PC-9 (cell line): ENCODE results near the gene GJD2. TPM values are rescaled to one million over a fixed set of nuclear protein-coding genes. Genes with fewer than 3 reads are reported as not detected.

Source experiments
- BruUV-seq: library from RNA; stranded (reverse); fragments of 400-500 nt; replicated peaks from 2 replicates; lab custom pipeline; 2021; lab: Mats Ljungman, UMichigan
- CTCF ChIA-PET: fragments of 300-600 bp; sonication (Branson Sonifier 250); formaldehyde crosslinking; loops from one replicate; lab custom pipeline; 2022; ENCODE audit warnings: antibody characterized with exemption; lab: Charles Lee
- POLR2A ChIA-PET: fragments of 300-600 bp; sonication (Branson Sonifier 250); formaldehyde crosslinking; loops from one replicate; lab custom pipeline; 2022; ENCODE audit warnings: antibody characterized with exemption; ENCODE audit not compliant: unreplicated experiment; lab: Charles Lee
- DNase-seq, 2 experiments: peaks; one replicate each; pipeline versions ENCODE4 v3.0.0 to v3.0.0-alpha.2; 2015 to 2022; ENCODE audit warnings: mixed read lengths in 1 of 2
- H2AFZ ChIP-seq: fragments of 200-600 bp; sonication (generic); 2 replicates; pipeline ENCODE4 v1.8.1; 2017; ENCODE audit warnings: antibody characterized with exemption
- H3F3A ChIP-seq: fragments of 200-600 bp; sonication (generic); 2 replicates; pipeline ENCODE4 v1.8.1; 2017; ENCODE audit warnings: antibody characterized with exemption, mild to moderate bottlenecking, low read depth; ENCODE audit not compliant: insufficient read depth
- H3K27ac ChIP-seq: fragments of 200-600 bp; sonication (generic); 2 replicates; pipeline ENCODE4 v1.6.1; 2016; ENCODE audit warnings: mixed run types
- H3K27me3 ChIP-seq: fragments of 200-600 bp; sonication (generic); 2 replicates; pipeline ENCODE4 v1.6.1; 2016; ENCODE audit warnings: low read depth, mixed run types; ENCODE audit not compliant: insufficient read depth
- H3K36me3 ChIP-seq: fragments of 200-600 bp; sonication (generic); 2 replicates; pipeline ENCODE4 v1.6.1; 2016; ENCODE audit warnings: low read depth, mixed run types
- H3K4me1 ChIP-seq: fragments of 200-600 bp; sonication (generic); replicated peaks from 2 replicates; pipeline ENCODE4 v1.6.1; 2016; ENCODE audit warnings: mixed run types; ENCODE audit not compliant: insufficient read depth
- H3K4me2 ChIP-seq: fragments of 200-600 bp; sonication (generic); 2 replicates; pipeline ENCODE4 v1.6.1; 2017; ENCODE audit warnings: mixed run types
- H3K4me3 ChIP-seq: fragments of 200-600 bp; sonication (generic); 2 replicates; pipeline ENCODE4 v1.6.1; 2016; ENCODE audit warnings: mixed run types
- H3K79me2 ChIP-seq: fragments of 200-600 bp; sonication (generic); 2 replicates; pipeline ENCODE4 v1.6.1; 2017; ENCODE audit warnings: low read depth, mixed run types
- H3K9me2 ChIP-seq: fragments of 200-600 bp; sonication (generic); 2 replicates; pipeline ENCODE4 v1.8.1; 2017; ENCODE audit warnings: mild to moderate bottlenecking; ENCODE audit not compliant: insufficient read depth
- H3K9me3 ChIP-seq: fragments of 200-600 bp; sonication (generic); 2 replicates; pipeline ENCODE4 v1.8.1; 2016; ENCODE audit warnings: low read depth; ENCODE audit not compliant: insufficient read depth
- H4K20me1 ChIP-seq: fragments of 200-600 bp; sonication (generic); 2 replicates; pipeline ENCODE4 v1.8.1; 2017; ENCODE audit not compliant: insufficient read depth
- EZH2 ChIP-seq: fragments of 200-600 bp; sonication (generic); IDR thresholded peaks from 2 replicates; pipeline ENCODE4 v1.8.0; 2017; ENCODE audit warnings: antibody characterized with exemption, low read depth
- intact Hi-C: fragments of 100-400 bp; cut with micrococcal nuclease; formaldehyde crosslinking; loops from one replicate; pipeline ENCODE4 v1.10.0; 2022; ENCODE audit not compliant: unreplicated experiment
- total RNA-seq: library from RNA; stranded (reverse); gene quantifications from 2 replicates; pipeline ENCODE4 v1.2.3, GENCODE V29; 2021
- TF ChIP-seq, protein P1 (sequence below): fragments of 200-600 bp; sonication (generic); conservative IDR thresholded peaks from 2 replicates; pipeline ENCODE4 v1.6.1; 2017; ENCODE audit warnings: mixed run types, antibody characterized with exemption, mild to moderate bottlenecking, moderate library complexity

GJD2 gene
- total RNA-seq, 1 experiment from 2014 or later, result not detected

DNA sequence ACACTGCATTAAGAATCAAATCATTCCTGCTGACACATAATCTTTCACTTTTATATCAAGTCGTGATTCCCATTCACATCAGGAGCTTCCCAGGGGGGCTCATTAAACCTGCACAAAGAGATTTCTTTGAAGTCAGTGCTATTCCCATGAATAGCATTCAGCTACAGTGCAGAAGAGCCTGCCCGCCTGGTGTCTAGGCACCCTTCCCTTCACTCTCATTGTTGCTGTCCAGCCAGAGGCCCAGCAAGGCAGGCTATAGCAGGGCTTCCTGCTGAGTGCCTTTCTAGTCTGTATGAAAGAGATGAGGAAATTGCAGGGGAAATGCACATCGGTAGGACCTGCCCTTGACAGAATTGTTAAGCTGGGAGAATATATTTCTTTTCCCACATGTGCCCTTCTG lies 4.5 kb upstream of the GJD2 start:
- Histone ChIP-seq H3K79me2 (no peaks in the 10 kb centered on the region), H3K9me3 (no peaks in the 10 kb centered on the region), H3K4me2 (no peak overlapping the region), H3K9me2 (no peaks in the 10 kb centered on the region), H3K27ac (no peak overlapping the region), H3K36me3 (no peaks in the 10 kb centered on the region), H2AFZ (no peak overlapping the region), H3K4me3 (no peak overlapping the region), H3K27me3 (peaks cover 77% of the 10 kb centered on the region), H3F3A (no peaks in the 10 kb centered on the region), H4K20me1 (no peaks in the 10 kb centered on the region; the same call in 1 of the 2 replicates), H3K4me1 (no peaks in the 10 kb centered on the region)
- intact Hi-C loops, result no loop called here
- TF ChIP-seq, protein P1, sequence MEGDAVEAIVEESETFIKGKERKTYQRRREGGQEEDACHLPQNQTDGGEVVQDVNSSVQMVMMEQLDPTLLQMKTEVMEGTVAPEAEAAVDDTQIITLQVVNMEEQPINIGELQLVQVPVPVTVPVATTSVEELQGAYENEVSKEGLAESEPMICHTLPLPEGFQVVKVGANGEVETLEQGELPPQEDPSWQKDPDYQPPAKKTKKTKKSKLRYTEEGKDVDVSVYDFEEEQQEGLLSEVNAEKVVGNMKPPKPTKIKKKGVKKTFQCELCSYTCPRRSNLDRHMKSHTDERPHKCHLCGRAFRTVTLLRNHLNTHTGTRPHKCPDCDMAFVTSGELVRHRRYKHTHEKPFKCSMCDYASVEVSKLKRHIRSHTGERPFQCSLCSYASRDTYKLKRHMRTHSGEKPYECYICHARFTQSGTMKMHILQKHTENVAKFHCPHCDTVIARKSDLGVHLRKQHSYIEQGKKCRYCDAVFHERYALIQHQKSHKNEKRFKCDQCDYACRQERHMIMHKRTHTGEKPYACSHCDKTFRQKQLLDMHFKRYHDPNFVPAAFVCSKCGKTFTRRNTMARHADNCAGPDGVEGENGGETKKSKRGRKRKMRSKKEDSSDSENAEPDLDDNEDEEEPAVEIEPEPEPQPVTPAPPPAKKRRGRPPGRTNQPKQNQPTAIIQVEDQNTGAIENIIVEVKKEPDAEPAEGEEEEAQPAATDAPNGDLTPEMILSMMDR, result no peak
- TF ChIP-seq EZH2, result no peak
- ChIA-PET CTCF (no interaction called here), POLR2A (no interaction called here)
- no TSS peak for BruUV-seq
- DNase-seq, result no peak

DNA sequence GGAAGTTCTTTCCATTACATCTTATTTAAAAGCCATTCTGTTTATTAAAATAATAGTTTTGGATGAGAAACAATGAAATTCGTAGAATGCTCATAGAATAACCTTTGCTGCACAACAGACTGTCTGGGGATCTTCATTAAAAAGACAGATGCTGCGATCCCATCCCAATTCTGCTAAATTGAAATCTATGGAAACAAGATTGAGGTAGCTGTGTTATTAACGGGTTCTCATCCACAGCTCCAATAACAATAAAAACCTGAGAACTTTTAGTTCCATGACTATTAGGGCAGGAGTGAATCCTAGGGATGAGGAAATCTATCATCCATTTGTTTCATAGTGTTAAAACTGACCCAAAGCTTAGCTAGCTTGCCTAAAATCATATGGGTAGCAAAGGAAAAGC lies 2.5 kb upstream of the GJD2 start:
- intact Hi-C loops, result no loop called here

DNA sequence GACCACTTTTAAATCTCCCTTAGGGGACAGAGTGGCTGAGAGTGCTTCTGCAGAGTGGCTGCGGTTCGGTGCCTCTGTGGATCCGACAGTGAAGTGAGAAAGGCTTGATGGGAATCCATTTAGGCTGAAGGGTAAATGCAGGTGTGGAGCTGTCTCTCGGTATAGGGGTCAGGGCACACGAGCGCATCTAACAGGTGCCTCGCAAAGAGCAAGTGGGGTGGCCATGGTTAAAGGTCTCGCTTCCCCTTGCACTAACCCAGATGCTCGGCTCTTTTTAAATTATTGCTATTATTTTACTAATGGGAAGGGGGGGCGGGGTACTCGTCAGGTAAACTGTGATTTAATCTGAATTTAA lies 598 bp upstream of the GJD2 start:
- intact Hi-C loops, result no loop called here
- no TSS peak for BruUV-seq
- CTCF ChIA-PET, result no interaction called here

More for the DNA sequence above, 2.5 kb upstream of the GJD2 start:
- Histone ChIP-seq H3K9me2 (no peaks in the 10 kb centered on the region), H3K4me2 (no peak overlapping the region), H3F3A (no peaks in the 10 kb centered on the region), H4K20me1 (no peaks in the 10 kb centered on the region; the same call in 1 of the 2 replicates), H3K4me1 (no peaks in the 10 kb centered on the region), H3K9me3 (no peaks in the 10 kb centered on the region), H2AFZ (no peak overlapping the region), H3K27me3 (peaks cover 62% of the 10 kb centered on the region), H3K79me2 (no peaks in the 10 kb centered on the region), H3K27ac (no peak overlapping the region), H3K4me3 (no peak overlapping the region), H3K36me3 (no peaks in the 10 kb centered on the region)
- no peak for DNase-seq
- no TSS peak for BruUV-seq
- ChIA-PET POLR2A (no interaction called here), CTCF (no interaction called here)
- TF ChIP-seq EZH2, result no peak
- TF ChIP-seq, protein P1, result no peak

More for the DNA sequence above, 598 bp upstream of the GJD2 start:
- H3K4me1 ChIP-seq, result no peaks in the 10 kb centered on the region
- H3K36me3 ChIP-seq, result no peaks in the 10 kb centered on the region
- H3K79me2 ChIP-seq, result no peaks in the 10 kb centered on the region
- no peaks in the 10 kb centered on the region; the same call in 1 of the 2 replicates for H4K20me1 ChIP-seq
- POLR2A ChIA-PET, result no interaction called here
- no peaks in the 10 kb centered on the region for H3F3A ChIP-seq
- no peaks in the 10 kb centered on the region for H3K9me2 ChIP-seq
- H3K4me2 ChIP-seq, result no peak overlapping the region
- H3K9me3 ChIP-seq, result no peaks in the 10 kb centered on the region
- no peak overlapping the region for H2AFZ ChIP-seq
- TF ChIP-seq, protein P1, result no peak
- TF ChIP-seq EZH2, result no peak
- no peak for DNase-seq
- H3K27me3 ChIP-seq, result peaks cover 47% of the 10 kb centered on the region
- no peak overlapping the region for H3K27ac ChIP-seq
- H3K4me3 ChIP-seq, result no peak overlapping the region
